ENCODE data around the gene FNDC3B.

GRCh38 chr3:172317984-172318383, 278.6 kb downstream of the FNDC3B start:
- TF ChIP-seq CTCF (IDR thresholded peaks at IDR 0.05 in 8 of 11, conservative IDR thresholded peaks at IDR 0.05 in 3 of 11) (no peak), POLR2A (IDR thresholded peaks at IDR 0.05) (no peak)
